Gastroesophageal sphincter (tissue), 4 donors: Measurements from ENCODE around the gene IFRD1. TPM values are rescaled to one million over a fixed set of nuclear protein-coding genes. Genes with fewer than 3 reads are reported as not detected.
A peak's percentile ranks its signal among the peaks of the same experiment; 100 is the strongest.

Source experiments
- ATAC-seq: fragments of 150-250 bp; one replicate; pipeline ENCODE4 v1.9.1; 2016; ENCODE audit warnings: mild to moderate bottlenecking, moderate library complexity
- H3K27ac ChIP-seq, 4 donors: fragments of 200-600 bp; sonication (generic) in 3 of 4; 1 replicate in 3 of 4; 2 replicates in 1 of 4; pipeline ENCODE4 v1.5.1; 2016 to 2019
- H3K27me3 ChIP-seq: fragments of 200-600 bp; sonication (generic); one replicate; pipeline ENCODE4 v1.5.1; 2019
- H3K36me3 ChIP-seq, 2 donors: fragments of 200-600 bp; sonication (generic); one replicate each; pipeline ENCODE4 v1.5.1; 2019; ENCODE audit warnings: control low read depth in 1 of 2
- H3K4me1 ChIP-seq, 3 donors: fragments of 200-600 bp; sonication (generic); 1 replicate in 2 of 3; 2 replicates in 1 of 3; pipeline ENCODE4 v1.5.1; 2016 to 2019; ENCODE audit warnings: control low read depth in 2 of 3
- H3K4me3 ChIP-seq, 2 donors: fragments of 200-600 bp; sonication (generic); one replicate each; pipeline ENCODE4 v1.5.1; 2019; ENCODE audit warnings: mild to moderate bottlenecking in 1 of 2, moderate library complexity in 1 of 2
- H3K9me3 ChIP-seq, 3 donors: fragments of 200-600 bp; sonication (generic); one replicate each; pipeline ENCODE4 v1.5.1; 2017 to 2019; ENCODE audit warnings: control low read depth in 2 of 3
- EP300 ChIP-seq: sonication (generic); formaldehyde crosslinking; IDR thresholded peaks from one replicate; pipeline ENCODE4 v1.6.1; 2017; ENCODE audit warnings: antibody characterized with exemption, mild to moderate bottlenecking
- POLR2A ChIP-seq, 2 donors: fragments of 450-650 bp; IDR thresholded peaks; one replicate each; pipeline ENCODE4 v1.6.1; 2017; ENCODE audit warnings: antibody characterized with exemption in 2 of 2, mild to moderate bottlenecking in 2 of 2, moderate library complexity in 1 of 2
- POLR2AphosphoS5 ChIP-seq: sonication (generic); formaldehyde crosslinking; IDR thresholded peaks from one replicate; pipeline ENCODE4 v1.6.1; 2017; ENCODE audit warnings: antibody characterized with exemption
- WGBS, 2 donors: methylation state at CpG; one replicate each; pipeline ENCODE4 v1.1.5; 2018; ENCODE audit warnings: low coverage in 1 of 2; 5-methylcytosine and 5-hydroxymethylcytosine counted together
- total RNA-seq, 4 donors: library from RNA; depleted of rRNA; stranded (reverse); fragments of >200 nt; gene quantifications; one replicate each; pipeline ENCODE4 v1.1.0, GENCODE V29; 2016
- TF ChIP-seq, protein P1 (sequence below), 4 experiments: fragments of 200-600 bp in 2 of 4; fragments of 450-650 bp in 2 of 4; sonication (generic) in 1 of 4; IDR thresholded peaks; one replicate each; pipeline ENCODE4 v1.5.1; 2017 to 2019; ENCODE audit warnings: antibody characterized with exemption in 4 of 4, mild to moderate bottlenecking in 2 of 4, moderate library complexity in 2 of 4

The IFRD1 gene
- total RNA-seq, 4 donors from 2014 or later: 36.8 to 78.3 (median 56.5) TPM

DNA sequence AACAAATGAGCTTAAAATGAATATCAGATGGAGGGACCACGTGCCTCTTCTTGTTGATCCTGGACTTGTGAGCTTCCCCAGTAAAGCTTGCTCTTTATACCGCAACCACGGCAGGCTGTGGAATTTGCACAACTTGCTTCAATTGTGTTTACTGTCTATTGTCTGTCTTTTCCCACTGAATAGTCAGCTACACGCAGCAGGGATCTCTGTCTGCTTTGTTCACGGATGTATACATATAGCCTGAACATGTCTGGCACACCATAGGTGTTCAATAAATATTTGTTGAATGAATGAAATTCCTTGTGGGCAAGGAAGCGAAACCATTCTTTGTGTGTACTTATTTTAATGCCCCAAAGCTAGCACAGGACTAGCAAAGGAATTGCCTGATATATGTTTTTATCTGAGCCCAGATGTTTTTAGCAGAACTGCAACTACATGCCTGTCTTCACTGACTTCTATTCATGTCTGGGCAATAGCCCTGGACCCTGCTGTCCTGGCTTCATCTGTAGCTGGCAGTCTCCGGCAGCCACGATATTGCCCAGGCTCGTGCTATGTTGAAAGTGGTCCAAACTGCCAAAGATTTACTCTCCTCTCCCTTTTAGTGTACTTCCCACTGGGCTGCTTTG is 29.9 kb upstream of the IFRD1 start:
- Histone ChIP-seq H3K9me3 (peaks cover 0 to 5% (median 0%) of the 10 kb centered on the region in 3 donors), H3K4me1 (peaks cover 3 to 21% (median 10%) of the 10 kb centered on the region in 3 donors), H3K36me3 (no peaks in the 10 kb centered on the region), H3K4me3 (no peak overlapping the region), H3K27me3 (no peaks in the 10 kb centered on the region), H3K27ac (no peak overlapping the region)
- ATAC-seq: no peak
- no peak for TF ChIP-seq POLR2AphosphoS5
- no peak for TF ChIP-seq EP300
- TF ChIP-seq POLR2A (IDR thresholded peaks at IDR 0.05): no peak
- TF ChIP-seq, protein P1, sequence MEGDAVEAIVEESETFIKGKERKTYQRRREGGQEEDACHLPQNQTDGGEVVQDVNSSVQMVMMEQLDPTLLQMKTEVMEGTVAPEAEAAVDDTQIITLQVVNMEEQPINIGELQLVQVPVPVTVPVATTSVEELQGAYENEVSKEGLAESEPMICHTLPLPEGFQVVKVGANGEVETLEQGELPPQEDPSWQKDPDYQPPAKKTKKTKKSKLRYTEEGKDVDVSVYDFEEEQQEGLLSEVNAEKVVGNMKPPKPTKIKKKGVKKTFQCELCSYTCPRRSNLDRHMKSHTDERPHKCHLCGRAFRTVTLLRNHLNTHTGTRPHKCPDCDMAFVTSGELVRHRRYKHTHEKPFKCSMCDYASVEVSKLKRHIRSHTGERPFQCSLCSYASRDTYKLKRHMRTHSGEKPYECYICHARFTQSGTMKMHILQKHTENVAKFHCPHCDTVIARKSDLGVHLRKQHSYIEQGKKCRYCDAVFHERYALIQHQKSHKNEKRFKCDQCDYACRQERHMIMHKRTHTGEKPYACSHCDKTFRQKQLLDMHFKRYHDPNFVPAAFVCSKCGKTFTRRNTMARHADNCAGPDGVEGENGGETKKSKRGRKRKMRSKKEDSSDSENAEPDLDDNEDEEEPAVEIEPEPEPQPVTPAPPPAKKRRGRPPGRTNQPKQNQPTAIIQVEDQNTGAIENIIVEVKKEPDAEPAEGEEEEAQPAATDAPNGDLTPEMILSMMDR (IDR thresholded peaks at IDR 0.05): no peak
- WGBS, 2 donors: 45 to 51% methylated on average over 9 of the region's 9 CpGs

GRCh38 chr7:112421666-112422486 is 28.4 kb upstream of the IFRD1 start:
- Histone ChIP-seq H3K9me3 (peaks cover 0 to 5% (median 0%) of the 10 kb centered on the region in 3 donors), H3K36me3 (no peaks in the 10 kb centered on the region), H3K27ac (peak overlapping the region in 1 of 4 donors; percentile 31), H3K4me1 (peaks cover 3 to 21% (median 10%) of the 10 kb centered on the region in 3 donors), H3K4me3 (no peak overlapping the region), H3K27me3 (no peaks in the 10 kb centered on the region)
- TF ChIP-seq EP300 (no peak), POLR2AphosphoS5 (no peak), POLR2A (IDR thresholded peaks at IDR 0.05) (no peak)
- TF ChIP-seq, protein P1 (IDR thresholded peaks at IDR 0.05): no peak
- ATAC-seq: no peak
- WGBS, 2 donors: 64 to 69% methylated on average over 4 to 9 of the region's 9 CpGs

DNA sequence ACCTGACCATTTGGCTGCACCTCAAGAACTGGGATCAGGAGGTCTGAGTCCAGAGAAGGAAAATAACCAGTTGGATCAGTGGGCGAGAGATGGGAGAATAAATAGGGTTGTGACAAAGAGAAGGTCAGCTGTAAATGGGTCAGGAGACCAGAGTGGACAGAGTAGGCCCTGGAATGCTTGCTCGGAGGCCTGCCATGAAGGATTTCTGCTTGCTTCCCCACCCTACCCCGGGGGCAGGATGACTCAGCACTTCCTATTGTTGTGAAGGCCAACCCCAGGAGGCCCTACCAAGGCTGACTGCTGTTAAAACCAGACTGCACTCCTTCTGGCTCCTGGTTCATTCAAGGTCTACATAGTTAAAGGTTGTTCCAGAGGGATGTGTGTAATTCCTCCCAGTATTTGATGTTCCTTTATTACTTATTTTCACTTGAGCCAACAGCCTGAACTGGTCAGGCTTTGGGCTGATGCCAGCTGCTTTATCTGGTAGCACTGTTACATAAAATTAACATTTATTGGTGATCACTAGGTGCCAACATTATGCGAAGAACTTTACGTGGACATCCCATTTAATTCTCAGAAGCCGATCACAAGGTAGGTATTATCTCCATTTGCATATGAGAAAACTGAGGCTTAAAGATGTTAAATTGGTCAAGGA is 27.3 kb upstream of the IFRD1 start:
- no peaks in the 10 kb centered on the region for H3K36me3 ChIP-seq
- H3K27ac ChIP-seq: peak overlapping the region in 3 of 4 donors; percentile 1 to 31 (median 23)
- TF ChIP-seq EP300 (no peak), POLR2AphosphoS5 (no peak), POLR2A (IDR thresholded peaks at IDR 0.05) (no peak)
- TF ChIP-seq, protein P1 (IDR thresholded peaks at IDR 0.05): no peak
- ATAC-seq: peak; percentile 86
- H3K4me3 ChIP-seq: no peak overlapping the region
- 67 to 95% methylated on average over 3 to 6 of the region's 6 CpGs for WGBS, 2 donors
- peaks cover 3 to 21% (median 10%) of the 10 kb centered on the region in 3 donors for H3K4me1 ChIP-seq
- H3K9me3 ChIP-seq: no peaks in the 10 kb centered on the region
- H3K27me3 ChIP-seq: no peaks in the 10 kb centered on the region

DNA sequence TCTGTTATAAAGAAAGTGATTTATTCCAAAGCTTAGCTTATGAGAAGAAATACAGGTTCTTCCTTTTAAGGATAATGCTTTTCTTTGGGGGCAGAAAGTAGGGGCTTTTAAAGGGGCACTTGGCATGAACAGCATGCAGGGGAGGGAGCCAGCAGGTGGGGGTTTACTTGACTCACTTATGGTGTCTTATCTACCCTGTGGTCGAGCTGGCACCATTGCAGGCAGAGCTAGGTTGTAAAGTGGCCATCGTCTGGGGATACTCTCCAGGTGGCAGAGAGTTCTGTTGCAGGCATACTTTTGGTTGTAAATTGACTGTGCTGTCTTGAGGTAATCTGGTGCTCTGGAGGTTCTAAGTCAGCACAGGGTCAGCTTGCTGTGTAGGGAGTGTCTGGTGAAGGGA is 26.3 kb upstream of the IFRD1 start:
- 50 to 82% methylated on average over 1 to 2 of the region's 2 CpGs for WGBS, 2 donors

More for the DNA sequence above, 26.3 kb upstream of the IFRD1 start:
- H3K27ac ChIP-seq: no peak overlapping the region
- ATAC-seq: no peak
- no peaks in the 10 kb centered on the region for H3K36me3 ChIP-seq
- no peak overlapping the region for H3K4me3 ChIP-seq
- TF ChIP-seq POLR2AphosphoS5: no peak
- TF ChIP-seq, protein P1 (IDR thresholded peaks at IDR 0.05): no peak
- TF ChIP-seq POLR2A (IDR thresholded peaks at IDR 0.05): no peak
- no peak for TF ChIP-seq EP300
- H3K9me3 ChIP-seq: no peaks in the 10 kb centered on the region
- H3K4me1 ChIP-seq: peaks cover 3 to 21% (median 10%) of the 10 kb centered on the region in 3 donors
- H3K27me3 ChIP-seq: no peaks in the 10 kb centered on the region
